DMS153 (cell line): ENCODE measurements around the gene MAP4K2.
"Not testable (repeated sequence)": the region's sequence is repeated elsewhere in the genome, so short reads cannot be mapped to it uniquely, and the experiment has no call there.

Experiments
- DNase-seq: peaks from one replicate; lab custom pipeline; 2025; lab: John Stamatoyannopoulos, UW

The MAP4K2 gene

DNA sequence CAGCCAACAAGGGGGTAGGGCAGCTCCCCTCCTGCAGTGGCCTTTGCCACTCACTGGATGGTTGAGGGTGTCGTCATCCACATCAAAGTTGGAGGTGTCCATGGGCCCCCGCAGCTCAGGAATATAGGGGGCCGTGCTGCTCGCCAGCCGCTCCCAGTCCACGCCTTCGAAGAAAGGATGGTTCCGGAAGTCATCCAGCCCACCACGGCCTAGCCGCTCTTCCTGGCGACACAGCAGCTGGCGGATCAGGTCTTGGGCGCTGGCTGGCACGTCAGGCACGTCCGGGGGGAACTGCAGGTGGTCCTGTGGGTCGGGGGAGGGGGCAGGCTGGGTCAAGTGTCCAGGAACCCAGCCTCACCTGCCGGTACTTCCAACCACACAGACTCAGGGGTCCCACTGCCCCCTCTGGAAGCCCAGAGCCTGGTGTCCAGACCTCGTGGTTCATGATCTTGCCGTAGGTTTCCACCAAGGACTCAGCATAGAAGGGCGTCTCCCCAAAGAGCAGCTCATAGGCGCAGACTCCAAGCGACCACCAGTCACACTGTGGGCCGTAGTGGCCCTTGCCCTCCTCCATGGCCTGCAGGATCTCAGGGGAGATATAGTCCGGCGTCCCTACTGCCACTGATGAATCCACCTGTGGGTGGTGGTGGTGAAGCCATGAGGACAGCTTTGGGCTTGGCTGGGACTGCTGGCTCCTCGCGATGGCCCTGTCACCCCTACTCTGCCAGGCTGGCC is 35.8 kb upstream of the MAP4K2 start:
- DNase-seq: no peak

DNA sequence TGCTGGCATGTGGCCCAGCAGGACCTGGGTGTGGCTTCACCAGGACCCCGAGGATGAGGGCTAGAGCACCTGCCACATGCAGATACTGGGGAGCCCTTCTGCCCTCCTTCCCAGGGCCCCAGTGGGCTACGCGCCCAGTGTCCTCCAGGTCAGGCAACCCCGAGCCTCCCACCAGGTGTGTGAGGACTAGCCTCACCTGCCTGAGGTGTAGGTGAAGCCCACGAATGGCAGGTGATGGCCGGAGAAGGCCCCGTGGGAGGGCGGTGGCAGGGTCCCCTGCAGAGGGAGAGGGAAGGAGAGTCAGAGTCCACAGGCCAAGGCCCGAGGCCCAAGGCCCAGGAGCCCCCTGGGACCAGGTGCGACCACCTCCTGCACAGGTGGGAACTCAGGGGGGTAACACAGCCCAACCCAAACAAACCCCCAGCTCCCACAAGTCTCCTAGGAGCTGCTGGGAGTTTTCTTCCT is 34.9 kb upstream of the MAP4K2 start:
- no peak for DNase-seq

DNA sequence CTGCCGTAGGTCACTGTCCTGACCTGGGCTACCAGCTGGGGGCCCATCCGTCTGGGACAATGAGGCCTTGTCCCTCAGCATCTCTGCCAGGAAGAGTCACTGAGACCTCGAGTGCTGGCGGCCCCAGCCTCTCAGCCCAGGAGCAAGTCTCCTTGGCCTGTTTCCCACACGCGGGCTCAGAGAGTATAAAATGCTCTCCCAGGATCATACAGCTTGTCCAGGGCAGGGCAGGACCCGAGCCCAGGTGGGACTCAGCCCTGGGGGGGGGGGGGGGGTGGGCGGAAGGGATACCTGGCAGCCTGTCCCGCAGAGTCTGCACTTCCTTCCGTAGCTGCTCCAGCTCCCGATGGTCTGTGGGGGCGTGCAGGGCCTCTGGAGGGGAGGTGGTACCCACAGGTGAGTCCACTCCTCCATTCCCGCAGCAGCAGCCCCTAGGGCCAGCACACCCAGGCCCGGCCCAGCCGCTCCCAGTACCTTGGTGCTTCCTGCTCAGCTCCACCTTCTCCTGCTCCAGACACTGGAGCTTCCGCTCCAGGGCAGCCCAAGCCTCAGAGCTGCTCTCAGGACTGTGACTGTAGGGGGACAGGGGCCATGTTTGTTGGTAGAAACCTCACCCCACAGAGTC is 33.5 kb upstream of the MAP4K2 start:
- no peak for DNase-seq

DNA sequence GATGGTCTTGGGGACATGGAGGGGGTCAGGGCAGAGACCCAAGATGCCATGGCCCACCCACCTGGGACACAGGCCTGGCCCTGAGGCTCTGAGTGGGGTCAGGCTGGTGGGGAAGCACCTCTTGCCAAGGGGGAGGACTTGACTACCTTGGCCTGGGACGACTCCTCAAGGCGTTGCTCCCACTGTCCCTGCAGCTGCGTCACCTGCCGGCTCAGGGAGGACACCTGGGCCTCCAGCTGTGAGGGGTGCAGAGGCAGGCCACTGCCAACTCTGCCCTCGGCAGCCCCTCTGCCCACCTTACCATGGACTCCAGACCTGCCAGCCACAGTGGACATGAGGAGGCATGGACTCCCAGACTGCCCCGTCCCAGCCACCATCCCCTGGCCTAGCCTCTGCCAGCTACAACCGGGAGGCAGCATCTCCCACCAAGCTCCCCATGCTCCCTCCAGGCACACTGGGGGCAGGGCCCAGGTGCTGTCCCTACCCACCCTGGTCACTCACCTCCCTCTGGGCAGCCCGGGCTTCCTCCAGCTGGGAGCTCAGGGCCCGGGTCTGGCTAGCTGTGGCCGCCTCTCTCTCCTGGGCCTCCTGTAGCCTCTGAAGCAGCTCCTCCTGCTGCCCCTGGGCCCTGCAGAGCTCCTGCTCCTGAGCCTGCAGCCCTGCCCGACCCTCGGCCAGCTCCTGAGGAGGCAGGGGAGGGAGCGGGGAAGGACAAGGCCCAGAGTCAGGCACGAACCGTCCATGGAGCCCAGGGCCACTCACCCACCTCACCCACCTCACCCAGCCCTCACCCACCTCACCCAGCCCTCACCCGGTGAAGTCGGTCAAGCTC is 32.8 kb upstream of the MAP4K2 start:
- no peak for DNase-seq

DNA sequence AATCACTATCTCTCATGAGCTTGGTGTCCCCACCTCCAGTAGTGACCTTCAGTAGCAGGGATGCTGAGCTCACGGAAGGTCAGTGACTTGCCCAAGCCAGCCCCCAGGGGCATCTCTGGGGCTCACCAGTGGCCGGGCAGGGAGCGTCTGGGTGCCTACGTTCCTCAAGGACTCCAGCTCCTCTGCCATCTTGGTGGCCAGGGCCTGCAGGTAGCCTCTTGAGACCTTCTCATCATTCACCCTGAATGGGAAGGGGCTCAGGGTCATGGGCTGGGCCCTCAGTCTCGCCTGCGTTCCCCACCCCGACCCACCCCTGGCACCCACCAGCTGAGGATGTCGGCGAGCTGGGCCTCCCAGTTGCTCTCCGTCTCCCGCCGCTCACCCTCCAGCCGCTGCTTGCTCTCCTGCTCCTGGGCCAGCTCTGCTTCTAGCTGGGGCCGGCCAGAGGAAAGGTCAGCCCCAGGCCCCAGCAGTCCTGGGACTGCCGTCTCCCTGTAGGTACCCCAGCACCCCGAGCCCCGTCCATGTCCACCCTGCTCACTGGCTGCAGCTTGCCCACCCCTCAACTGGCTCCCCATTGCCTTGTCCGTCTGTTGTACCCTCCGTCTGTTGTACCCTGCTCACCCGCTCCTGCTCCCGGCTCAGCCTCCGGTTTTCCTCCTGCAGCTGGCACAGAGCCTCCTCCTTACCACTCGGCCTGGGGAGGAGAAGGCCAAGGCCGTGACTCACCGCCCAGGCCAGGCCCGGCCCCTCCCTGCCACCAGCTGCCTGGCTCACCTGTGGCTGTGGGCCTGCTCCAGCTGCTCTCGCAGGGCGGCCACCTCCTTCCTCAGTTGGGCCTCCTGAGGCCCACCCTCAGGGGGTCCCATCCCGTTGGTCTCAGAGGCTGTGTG is 32.0 kb upstream of the MAP4K2 start:
- no peak for DNase-seq

DNA sequence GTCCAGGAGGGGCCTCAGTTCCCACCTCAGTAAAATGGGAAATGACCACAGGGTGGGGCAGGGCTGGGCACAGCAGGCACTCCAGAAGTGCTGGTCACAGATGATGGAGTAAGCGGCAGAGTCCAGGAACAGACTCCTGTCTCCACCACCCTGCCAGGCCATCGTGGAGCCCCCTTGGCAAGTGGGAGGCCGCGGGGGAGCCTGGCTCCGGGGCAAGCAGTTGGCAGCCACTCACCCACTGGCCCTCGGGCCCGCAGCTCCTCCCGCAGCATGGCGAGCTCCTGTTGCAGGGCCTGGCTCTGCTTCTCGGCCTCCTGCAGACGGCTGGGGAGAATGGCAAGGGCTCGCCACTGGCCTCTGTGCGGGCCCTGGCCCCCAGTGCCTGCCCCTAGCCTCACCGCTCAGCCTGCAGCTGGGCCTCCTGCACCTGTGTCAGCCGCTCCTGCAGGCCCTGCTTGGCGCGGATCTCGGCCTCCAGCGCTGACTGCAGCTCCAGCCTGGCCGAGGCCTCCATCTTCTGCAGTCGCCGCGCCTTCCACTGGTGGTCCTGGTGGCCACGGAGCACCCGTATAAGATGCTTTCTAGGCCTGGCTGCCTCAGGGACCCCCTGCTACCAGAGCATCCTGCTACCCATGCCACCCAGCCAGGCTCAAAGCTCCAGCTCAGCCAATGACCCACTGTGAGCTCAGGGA is 31.2 kb upstream of the MAP4K2 start:
- no peak for DNase-seq

DNA sequence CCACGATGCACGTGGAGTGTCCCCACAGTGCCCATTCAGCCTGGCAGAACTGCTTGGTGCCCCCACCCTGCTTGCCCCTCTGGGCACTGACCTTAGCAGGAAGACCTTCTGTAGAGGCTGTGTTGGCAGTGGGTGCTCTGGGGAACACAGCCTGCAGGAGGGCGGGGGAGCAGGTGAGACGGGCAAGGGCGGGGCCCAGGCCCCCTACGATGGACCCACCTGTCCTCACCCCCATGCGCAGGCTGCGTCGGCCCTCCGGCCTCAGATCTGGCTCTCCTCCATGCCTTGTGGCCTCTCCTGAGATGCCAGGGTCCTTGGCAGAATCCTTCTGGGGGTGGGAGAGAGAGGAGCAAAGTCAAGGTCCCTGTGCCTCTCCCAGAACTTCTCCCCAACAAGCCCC is 30.5 kb upstream of the MAP4K2 start:
- DNase-seq: no peak

DNA sequence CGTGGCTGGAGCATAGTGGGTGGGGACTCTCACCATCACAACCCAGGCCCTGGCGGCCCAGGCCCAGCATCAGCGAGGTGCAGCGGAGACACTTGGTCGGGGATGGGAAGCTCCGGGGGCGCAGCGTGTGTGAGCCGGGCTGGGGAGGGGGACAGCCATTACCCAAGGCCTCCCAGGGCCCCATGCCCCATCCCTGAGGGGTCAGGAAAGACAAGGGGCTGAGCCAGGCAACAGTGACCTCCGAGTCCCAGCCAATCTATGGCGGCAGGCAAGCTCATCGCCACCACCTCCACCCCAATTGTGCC is 30.1 kb upstream of the MAP4K2 start:
- no peak for DNase-seq

DNA sequence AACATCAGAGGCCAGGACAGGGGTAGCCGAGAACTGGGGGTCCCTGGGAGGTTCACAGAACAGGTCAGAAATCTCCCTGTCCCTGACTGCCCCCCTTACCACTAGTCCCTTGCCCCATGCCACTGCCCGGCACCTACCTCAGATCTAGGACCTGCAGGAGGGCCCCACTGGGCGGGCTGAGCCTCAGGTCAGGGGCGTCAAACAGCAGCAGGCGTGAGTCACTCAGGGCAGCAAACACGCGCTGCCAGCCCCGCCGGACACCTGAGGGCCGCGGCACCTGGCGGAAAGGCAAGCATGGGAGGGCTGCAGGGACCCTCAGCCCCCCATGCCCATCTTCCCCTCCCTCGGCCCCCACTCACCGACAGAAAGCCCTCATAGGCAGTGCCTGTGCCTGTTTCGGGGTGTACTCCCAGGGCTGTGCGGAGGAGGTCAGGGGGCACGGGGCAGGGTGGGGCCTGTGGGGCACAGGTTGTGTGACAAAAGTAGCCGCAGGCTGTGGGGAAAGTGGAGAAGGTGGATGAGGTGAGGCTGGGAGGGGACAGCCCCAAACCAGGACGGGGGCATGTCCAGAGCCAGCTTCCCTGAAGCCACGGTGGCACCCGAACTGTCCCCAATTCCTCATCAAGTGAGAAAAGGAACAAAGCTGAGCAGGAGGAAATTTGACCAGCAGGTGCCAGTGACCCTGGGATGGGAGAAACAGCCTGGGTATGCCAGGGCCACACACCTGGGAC is 29.6 kb upstream of the MAP4K2 start:
- DNase-seq: no peak

DNA sequence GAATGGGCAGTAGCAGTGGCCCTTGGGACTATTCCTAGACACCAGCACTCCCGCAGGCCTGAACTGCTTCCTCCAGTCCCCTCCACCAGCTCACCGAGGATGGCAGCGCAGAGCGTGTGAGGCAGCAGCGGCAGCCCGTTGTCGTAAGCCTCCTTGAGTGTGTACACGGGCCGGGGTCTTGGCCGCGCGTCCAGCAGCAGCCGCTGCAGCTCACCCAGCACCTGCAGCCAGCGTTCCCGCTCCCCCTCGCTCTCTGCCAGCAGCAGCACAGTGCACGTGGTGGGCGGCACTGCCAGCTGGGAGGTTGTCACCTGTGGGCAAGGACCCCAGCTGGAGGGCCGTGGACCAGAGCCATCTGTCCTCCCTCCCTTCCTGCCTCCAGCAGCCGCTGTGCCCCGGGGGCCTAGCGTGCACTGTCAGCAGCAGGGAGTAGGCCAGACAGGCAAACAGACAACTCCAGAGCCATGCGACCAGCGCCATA is 28.4 kb upstream of the MAP4K2 start:
- no peak for DNase-seq

DNA sequence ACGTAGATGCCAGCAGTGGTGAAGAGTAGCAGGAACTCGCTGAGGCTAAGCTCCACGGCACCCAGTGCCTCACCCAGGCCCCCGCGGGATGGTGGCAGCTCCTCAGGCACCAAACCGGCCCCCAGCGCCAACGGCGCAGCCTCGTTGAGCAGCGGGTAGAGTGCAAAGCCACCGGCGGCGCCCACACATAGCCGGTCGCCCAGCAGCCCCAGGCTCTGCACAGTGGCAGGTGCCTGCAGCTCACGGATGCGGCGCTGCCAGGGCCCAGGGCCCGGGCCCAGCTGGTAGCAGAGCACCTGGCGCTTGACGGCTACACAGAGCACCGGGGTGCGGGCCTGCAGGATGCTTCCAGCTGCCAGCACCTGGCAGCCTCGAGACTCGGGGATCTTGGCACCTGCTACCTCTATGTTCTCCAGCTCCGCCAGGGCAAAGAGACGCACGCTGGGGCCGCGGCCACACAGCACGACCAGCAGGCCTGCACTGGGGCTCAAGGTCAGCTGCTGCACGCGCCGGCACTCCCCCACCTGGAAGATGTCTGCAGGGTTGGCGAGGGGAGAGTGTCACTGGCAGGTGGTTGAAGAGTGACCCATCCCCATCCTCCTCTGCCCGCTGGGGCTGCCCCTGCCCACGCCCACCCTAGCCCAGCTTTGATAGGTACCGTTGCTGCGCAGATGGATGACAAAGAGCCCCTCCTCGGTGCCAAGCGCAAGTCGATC is 26.7 kb upstream of the MAP4K2 start:
- no peak for DNase-seq

DNA sequence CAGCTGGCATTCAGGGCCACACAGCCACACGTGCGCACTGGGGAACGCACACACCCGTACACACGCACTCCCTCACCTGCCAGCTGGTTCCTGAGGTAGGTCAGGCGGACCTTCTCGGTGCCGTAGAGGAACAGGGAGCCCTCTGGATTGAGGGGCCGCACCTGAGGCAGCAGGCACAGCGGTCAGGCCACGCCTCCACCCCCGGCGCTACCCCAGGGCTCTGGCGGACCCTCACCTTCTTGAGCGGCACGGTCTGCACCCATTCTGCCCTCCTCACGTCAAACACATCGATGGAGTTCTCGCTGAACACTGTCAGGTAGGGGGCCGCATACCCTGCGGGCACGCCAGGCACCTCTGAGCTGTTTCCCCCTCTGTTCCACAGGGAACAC is 24.4 kb upstream of the MAP4K2 start:
- DNase-seq: no peak

DNA sequence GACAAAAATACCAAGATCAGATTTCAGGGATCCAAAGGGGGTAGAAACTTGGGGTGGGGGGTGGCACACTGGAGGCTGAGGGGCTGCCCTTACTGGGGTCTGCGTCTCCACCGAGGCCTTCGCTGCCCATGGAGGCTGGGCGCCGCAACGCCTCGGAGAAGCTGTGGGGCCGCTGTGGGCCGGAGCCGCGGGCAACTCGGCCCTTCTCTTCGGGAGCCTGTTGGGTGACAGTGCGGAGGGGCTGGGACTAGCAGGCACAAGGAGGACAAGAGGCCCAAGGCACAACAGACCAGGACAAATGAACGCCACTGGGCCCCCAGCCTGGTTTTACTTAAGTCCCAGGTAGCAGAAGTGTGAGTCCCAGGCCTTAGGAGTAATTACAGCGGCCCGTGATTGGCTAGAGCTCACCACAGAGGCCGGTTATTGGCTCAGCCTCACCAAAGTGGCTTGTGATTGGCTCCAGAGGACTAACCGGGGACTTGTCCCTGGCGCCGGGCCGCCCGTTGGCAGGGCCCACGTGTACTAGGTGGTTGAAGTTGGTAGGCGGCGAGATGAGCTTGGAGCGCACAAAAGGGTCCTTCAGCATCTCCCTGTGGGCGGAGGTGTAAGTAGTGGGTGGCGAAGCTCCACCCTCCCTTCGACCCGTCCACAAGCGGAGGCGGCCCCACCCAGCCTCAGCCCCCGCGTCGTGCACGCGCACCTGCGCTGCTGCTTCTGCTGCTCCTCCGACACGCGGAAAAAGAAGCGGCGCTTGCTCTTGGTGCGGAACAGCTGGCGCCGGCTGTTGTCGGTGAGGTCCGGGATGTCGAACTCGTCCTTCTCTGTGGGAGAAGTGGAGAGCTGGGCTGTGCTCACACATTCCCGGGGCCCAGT is 23.8 kb upstream of the MAP4K2 start:
- no peak for DNase-seq

DNA sequence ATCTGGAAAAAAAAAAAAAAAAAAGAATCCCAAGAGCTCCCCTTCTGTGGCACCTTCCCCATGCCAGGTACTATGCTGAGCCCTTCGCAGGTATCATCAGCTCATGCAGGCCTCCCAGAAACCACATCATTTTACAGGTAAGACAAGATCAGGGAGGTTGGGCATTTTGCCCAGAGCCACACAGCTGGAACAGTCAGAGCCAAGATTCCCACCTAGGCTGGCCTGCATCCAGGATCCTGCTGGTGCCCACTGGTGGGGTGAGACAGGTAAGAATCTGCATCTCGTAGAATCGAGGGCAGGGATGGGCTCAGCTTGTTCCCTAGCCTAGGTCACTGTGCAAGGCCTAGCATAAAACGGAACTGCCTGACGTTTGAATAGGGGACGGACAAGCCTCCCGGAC is 23.0 kb upstream of the MAP4K2 start:
- DNase-seq: no peak

DNA sequence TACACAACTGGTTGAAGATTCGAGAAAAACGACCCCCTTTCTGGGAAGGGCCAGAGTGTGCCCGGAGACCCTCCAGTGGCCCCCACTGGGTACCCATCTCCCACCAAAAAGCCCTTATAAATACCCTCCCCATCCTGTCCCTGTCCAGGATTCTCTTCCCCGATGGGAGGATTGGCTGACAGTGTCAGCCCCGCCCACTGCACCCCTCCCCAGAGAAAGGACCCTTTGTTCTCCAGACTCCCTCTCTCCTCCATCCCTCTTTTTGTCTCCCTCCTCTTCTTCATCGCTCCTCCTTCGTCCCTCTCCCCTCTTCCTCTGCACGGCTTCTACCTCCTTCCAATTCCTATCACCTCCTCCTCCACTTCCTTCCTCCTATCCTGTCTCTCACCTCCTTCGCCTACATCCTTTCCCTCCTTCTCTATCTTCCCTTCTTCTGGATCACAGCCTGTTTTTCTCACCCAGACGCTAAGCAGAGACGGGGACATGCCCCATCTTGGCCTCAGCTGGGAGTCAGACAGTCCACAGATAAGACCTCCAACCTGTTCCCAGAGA is 20.6 kb upstream of the MAP4K2 start:
- no peak for DNase-seq

DNA sequence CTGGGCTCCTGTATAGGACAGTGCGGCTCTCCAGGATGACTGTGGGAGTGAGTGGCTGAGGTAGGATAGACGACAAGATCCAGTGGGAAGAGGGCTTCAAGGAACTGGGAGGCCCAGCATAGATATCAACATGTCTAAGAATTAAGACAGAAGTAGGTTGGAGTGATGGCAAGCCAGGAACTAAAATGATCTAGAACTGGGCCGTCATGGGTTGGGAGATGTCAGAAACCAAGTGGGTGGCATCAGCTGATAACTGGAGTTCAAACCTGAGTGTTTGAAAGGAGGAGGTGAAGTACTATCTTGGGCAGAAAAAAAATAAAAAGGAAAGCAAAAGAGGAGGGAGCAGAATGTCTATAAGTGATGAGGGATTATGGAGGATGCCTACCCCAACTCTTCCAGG is 14.5 kb upstream of the MAP4K2 start:
- no peak for DNase-seq

DNA sequence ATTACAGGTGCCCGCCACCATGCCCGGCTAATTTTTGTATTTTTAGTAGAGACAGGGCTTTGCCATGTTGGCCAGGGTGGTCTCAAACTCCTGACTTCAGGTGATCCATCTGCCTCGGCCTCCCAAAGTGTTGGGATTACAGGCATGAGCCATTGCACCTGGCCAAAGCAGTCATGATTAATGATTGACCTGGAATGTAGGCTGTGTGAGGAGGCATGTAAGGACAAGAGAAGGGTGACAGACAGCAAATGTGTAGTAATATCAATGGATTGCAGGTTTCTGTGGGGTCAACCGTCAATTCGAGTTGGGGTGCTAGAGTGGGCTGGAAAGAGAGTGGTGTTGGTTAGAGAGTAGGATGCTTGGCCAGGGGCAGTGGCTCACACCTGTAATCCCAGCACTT is 12.4 kb upstream of the MAP4K2 start:
- not testable (repeated sequence) for DNase-seq

DNA sequence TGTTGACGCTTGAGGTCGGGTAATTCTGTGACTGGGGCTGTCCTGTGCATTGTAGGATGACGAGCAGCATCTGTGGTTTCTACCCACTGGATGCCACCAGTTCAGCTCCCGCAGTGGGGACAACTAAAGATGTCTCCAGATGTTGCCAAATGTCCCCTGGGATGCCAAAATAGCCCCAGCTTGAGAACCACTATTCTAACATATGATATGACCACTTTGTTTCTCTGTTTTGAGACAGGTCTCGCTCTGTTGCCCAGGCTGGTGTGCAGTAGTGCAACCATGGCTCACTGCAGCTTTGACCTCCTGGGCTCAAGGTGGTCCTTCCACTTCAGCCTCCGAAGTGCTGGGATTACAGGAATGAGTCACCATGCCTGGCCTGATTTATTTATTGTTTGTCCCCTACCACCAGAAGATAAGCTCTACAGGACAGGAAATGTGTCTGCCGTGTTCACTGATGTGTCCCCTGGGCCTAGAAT is 11.7 kb upstream of the MAP4K2 start:
- no peak for DNase-seq

DNA sequence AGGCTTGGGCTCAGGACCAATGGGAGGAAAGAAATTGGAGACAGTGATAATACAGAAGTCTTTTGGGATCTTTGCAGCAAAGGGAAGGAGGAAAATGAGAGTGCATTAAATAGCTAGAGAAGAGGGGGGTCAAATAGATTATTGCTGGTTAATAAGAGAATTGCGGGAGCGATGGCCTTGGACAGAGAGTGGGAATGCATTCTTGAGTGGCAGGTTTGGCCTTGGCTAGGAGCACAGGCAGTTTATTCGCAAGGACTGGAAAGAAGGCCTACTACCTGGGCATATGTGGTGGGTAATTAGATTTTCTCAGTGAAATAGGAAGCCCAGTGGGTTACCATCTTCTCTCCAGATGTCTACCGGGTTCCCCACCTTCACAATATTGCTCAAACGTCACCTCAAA is 10.8 kb upstream of the MAP4K2 start:
- DNase-seq: no peak
